ENCODE data around the gene RASEF.
A peak's percentile ranks its signal among the peaks of the same experiment; 100 is the strongest.

Gene RASEF

GRCh38 chr9:83012168-83012921, 50.6 kb downstream of the RASEF start:
- H3K27ac ChIP-seq (replicated peaks), result no peak overlapping the region
- H3K27me3 ChIP-seq (ENCODE audit: insufficient read depth, poor library complexity, severe bottlenecking), result no peaks in the 10 kb centered on the region
- peak; percentile 26; the same call in 1 of the 2 replicates for TF ChIP-seq SPI1 (IDR thresholded peaks at IDR 0.05; ENCODE audit: borderline replicate concordance, low read depth)
- no peak for TF ChIP-seq GABPA (IDR thresholded peaks at IDR 0.05; ENCODE audit: low read depth)
- TF ChIP-seq REST (IDR thresholded peaks at IDR 0.05; ENCODE audit: insufficient replicate concordance, low read depth), result no peak
- TF ChIP-seq CTCF (IDR thresholded peaks at IDR 0.05; ENCODE audit: insufficient read depth, low read length), result no peak
- no peak for DNase-seq (ENCODE audit: low read depth in 1 of 2, low spot score in 1 of 2)
- no peak overlapping the region for H3K4me3 ChIP-seq (replicated peaks; ENCODE audit: insufficient read depth, low read length)

GRCh38 chr9:83011611-83012010, 51.3 kb downstream of the RASEF start:
- DNase-seq (ENCODE audit: low read depth in 1 of 2, low spot score in 1 of 2), result no peak
- Histone ChIP-seq H3K27ac (replicated peaks) (no peak overlapping the region), H3K27me3 (ENCODE audit: insufficient read depth, poor library complexity, severe bottlenecking) (no peaks in the 10 kb centered on the region), H3K4me3 (replicated peaks; ENCODE audit: insufficient read depth, low read length) (no peak overlapping the region)
- TF ChIP-seq GABPA (IDR thresholded peaks at IDR 0.05; ENCODE audit: low read depth), result no peak
- TF ChIP-seq POLR2AphosphoS5 (IDR thresholded peaks at IDR 0.05; ENCODE audit: low read depth), result no peak
- no peak for TF ChIP-seq SPI1 (IDR thresholded peaks at IDR 0.05; ENCODE audit: borderline replicate concordance, low read depth)
- TF ChIP-seq CTCF (IDR thresholded peaks at IDR 0.05; ENCODE audit: insufficient read depth, low read length), result no peak
- no peak for TF ChIP-seq REST (IDR thresholded peaks at IDR 0.05; ENCODE audit: insufficient replicate concordance, low read depth)

- DNase-seq (ENCODE audit: low read depth in 1 of 2, low spot score in 1 of 2), result no peak
- TF ChIP-seq POLR2AphosphoS5 (IDR thresholded peaks at IDR 0.05; ENCODE audit: low read depth), result no peak
- no peak for TF ChIP-seq REST (IDR thresholded peaks at IDR 0.05; ENCODE audit: insufficient replicate concordance, low read depth)
- TF ChIP-seq GABPA (IDR thresholded peaks at IDR 0.05; ENCODE audit: low read depth), result no peak
- TF ChIP-seq CTCF (IDR thresholded peaks at IDR 0.05; ENCODE audit: insufficient read depth, low read length), result no peak
- TF ChIP-seq SPI1 (IDR thresholded peaks at IDR 0.05; ENCODE audit: borderline replicate concordance, low read depth), result no peak
- H3K27ac ChIP-seq (replicated peaks), result no peak overlapping the region
- no peak overlapping the region for H3K4me3 ChIP-seq (replicated peaks; ENCODE audit: insufficient read depth, low read length)
- no peaks in the 10 kb centered on the region for H3K27me3 ChIP-seq (ENCODE audit: insufficient read depth, poor library complexity, severe bottlenecking)
Observed at GRCh38 chr9:83007521-83008300, 55.2 kb downstream of the RASEF start.

All from HL-60 (cell line).